MM.1S (cell line): ENCODE data around the gene DLX6.

Source experiments
- CTCF ChIP-seq: fragments of 300-600 bp; sonication (generic); IDR thresholded peaks from 2 replicates; pipeline ENCODE4 v1.5.1; 2016; ENCODE audit warnings: antibody characterized with exemption, low read length, mixed read lengths
- EZH2phosphoT487 ChIP-seq: fragments of 300-600 bp; sonication (generic); IDR thresholded peaks from 2 replicates; pipeline ENCODE4 v1.6.1; 2018; ENCODE audit warnings: antibody characterized with exemption, low read length

GRCh38 chr7:96997512-96998032, 7.8 kb upstream of the DLX6 start:
- no peak for TF ChIP-seq CTCF
- TF ChIP-seq EZH2phosphoT487, result no peak
